Heart left ventricle (tissue), 13 donors: Measurements from ENCODE around the gene HDAC4.

Experiments
- POLR2A ChIP-seq, 2 donors: fragments of 450-650 bp; IDR thresholded peaks; one replicate each; pipeline ENCODE4 v1.6.1; 2017; ENCODE audit warnings: antibody characterized with exemption in 2 of 2, mild to moderate bottlenecking in 2 of 2, moderate library complexity in 2 of 2
- TF ChIP-seq, protein P1 (sequence below), 12 donors: fragments of 200-600 bp; sonication (generic) in 4 of 12; IDR thresholded peaks; one replicate each; pipeline versions ENCODE4 v1.5.0 to v1.8.0; 2018 to 2022; ENCODE audit warnings: antibody characterized with exemption in 12 of 12, mild to moderate bottlenecking in 5 of 12
- donor health status: ischemic (EF 13 %, LVEDD 7.1; RV severe dilation, severe dysfunction).
- donor health status: DM: no; HTN: yes; CAD: no.
- donor health status: DM: no; HTN: no; CAD: no.
- donor health status: ischemic (EF 25% LVEDD 6.9; RV normal size, moderate dysfunction).
- donor health status: ischemic (EF 25% LVEDD 5.7; RV mildly dilated, moderate dysfunction).
- donor health status: ischemic (EF 35%, LVEDD 5.7; RV mildly dilated, moderate dysfunction).
- donor health status: nonischemic (EF 11% LVEDD 7.7; RV severe dilation, severe dysfunction).
- donor health status: DM: yes; HTN: yes; CAD: no.
- donor health status: PGD.
- donor health status: ischemic (EF 29% LVEDD 5.4; RV normal size, mild dysfunction).
- donor health status: nonischemic (EF 23%, LVEDD 6.1; RV moderate dilation, normal function).

DNA sequence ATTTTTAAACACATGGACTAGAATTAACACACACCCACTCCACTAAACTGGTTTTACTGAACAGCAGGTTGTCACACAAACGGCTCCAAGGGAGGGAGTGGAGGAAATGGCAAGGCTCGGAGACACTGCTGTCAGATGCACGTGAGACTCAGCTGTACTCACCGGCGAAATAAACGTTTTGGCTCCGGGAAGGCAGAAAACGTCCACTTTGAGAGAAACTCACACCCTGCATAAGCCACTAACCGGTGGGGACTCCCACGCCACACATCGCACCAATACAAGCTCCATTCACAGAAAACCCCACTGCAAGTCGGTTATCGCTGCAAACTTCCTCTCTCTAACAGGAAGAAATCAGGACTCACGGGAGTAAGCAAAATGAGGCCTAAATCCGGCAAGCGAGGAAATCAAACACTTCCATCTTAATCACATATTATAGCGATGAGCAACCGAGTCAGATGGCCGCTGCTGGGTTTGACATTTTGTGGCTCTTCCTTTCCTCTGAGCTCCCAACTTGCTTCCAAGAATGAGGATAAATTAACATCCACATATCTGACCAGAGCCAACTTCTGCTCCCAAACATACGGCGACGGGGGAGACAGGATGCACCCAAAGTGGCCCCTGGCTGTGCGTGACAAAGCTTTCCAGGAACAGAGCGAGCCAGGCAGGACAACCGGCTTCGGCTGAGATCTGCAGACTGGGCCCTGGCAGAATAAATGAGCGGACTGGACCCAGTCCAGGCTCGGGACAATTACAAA lies 63.5 kb downstream of the HDAC4 start:
- TF ChIP-seq, protein P1, sequence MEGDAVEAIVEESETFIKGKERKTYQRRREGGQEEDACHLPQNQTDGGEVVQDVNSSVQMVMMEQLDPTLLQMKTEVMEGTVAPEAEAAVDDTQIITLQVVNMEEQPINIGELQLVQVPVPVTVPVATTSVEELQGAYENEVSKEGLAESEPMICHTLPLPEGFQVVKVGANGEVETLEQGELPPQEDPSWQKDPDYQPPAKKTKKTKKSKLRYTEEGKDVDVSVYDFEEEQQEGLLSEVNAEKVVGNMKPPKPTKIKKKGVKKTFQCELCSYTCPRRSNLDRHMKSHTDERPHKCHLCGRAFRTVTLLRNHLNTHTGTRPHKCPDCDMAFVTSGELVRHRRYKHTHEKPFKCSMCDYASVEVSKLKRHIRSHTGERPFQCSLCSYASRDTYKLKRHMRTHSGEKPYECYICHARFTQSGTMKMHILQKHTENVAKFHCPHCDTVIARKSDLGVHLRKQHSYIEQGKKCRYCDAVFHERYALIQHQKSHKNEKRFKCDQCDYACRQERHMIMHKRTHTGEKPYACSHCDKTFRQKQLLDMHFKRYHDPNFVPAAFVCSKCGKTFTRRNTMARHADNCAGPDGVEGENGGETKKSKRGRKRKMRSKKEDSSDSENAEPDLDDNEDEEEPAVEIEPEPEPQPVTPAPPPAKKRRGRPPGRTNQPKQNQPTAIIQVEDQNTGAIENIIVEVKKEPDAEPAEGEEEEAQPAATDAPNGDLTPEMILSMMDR (IDR thresholded peaks at IDR 0.05), result no peak
- TF ChIP-seq POLR2A (IDR thresholded peaks at IDR 0.05), result no peak
